NOMO-1 treated with DMSO at 0.1 percent for 48 hours (cell line): ENCODE measurements around the gene TSPAN12.

ENCODE experiments used
- DNase-seq: peaks from one replicate; lab custom pipeline; 2025; ENCODE audit not compliant: unreplicated experiment; lab: John Stamatoyannopoulos, UW

The TSPAN12 gene

GRCh38 chr7:120843109-120843508 lies 14.8 kb downstream of the TSPAN12 start:
- no peak for DNase-seq

- no peak for DNase-seq
Observed at GRCh38 chr7:120842121-120842621, 15.8 kb downstream of the TSPAN12 start.

GRCh38 chr7:120841608-120842007 lies 16.3 kb downstream of the TSPAN12 start:
- no peak for DNase-seq

- DNase-seq: no peak
Observed at GRCh38 chr7:120838281-120838682, 19.7 kb downstream of the TSPAN12 start.

- DNase-seq: no peak
Observed at GRCh38 chr7:120837599-120837998, 20.3 kb downstream of the TSPAN12 start.

- DNase-seq: no peak
Observed at GRCh38 chr7:120836556-120837115, 21.3 kb downstream of the TSPAN12 start.

GRCh38 chr7:120834726-120835125 lies 23.2 kb downstream of the TSPAN12 start:
- no peak for DNase-seq

GRCh38 chr7:120833546-120833945 lies 24.4 kb downstream of the TSPAN12 start:
- no peak for DNase-seq

- DNase-seq: no peak
Observed at GRCh38 chr7:120832803-120833202, 25.1 kb downstream of the TSPAN12 start.

GRCh38 chr7:120831260-120831659 lies 26.7 kb downstream of the TSPAN12 start:
- no peak for DNase-seq

- no peak for DNase-seq
Observed at GRCh38 chr7:120829487-120829886, 28.5 kb downstream of the TSPAN12 start.

- DNase-seq: no peak
Observed at GRCh38 chr7:120828528-120828927, 29.4 kb downstream of the TSPAN12 start.

GRCh38 chr7:120827371-120828118 lies 30.4 kb downstream of the TSPAN12 start:
- no peak for DNase-seq

GRCh38 chr7:120825576-120825975 lies 32.4 kb downstream of the TSPAN12 start:
- DNase-seq: no peak

GRCh38 chr7:120825152-120825551 lies 32.8 kb downstream of the TSPAN12 start:
- no peak for DNase-seq

GRCh38 chr7:120819861-120820260 lies 38.1 kb downstream of the TSPAN12 start:
- DNase-seq: no peak

GRCh38 chr7:120817851-120818250 lies 40.1 kb downstream of the TSPAN12 start:
- no peak for DNase-seq

- DNase-seq: no peak
Observed at GRCh38 chr7:120814253-120814939, 43.5 kb downstream of the TSPAN12 start.

GRCh38 chr7:120813546-120814252 lies 44.2 kb downstream of the TSPAN12 start:
- DNase-seq: no peak

- no peak for DNase-seq
Observed at GRCh38 chr7:120813089-120813488, 44.9 kb downstream of the TSPAN12 start.

- DNase-seq: no peak
Observed at GRCh38 chr7:120809260-120809659, 48.7 kb downstream of the TSPAN12 start.
